GM12891 (cell line): ENCODE results near the gene PTPRN2.

Experiments used
- POLR2A ChIP-seq: IDR thresholded peaks from 2 replicates; pipeline ENCODE4 v1.6.1; 2011; ENCODE audit warnings: low read depth, low read length, control low read depth
- POLR2AphosphoS5 ChIP-seq: IDR thresholded peaks from 2 replicates; pipeline ENCODE4 v1.6.1; 2011; ENCODE audit warnings: low read depth, low read length, control low read depth
- SPI1 ChIP-seq: IDR thresholded peaks from 2 replicates; pipeline ENCODE4 v1.6.1; 2011; ENCODE audit warnings: low read depth, low read length, control low read depth
- TAF1 ChIP-seq: IDR thresholded peaks from 2 replicates; pipeline ENCODE4 v1.6.1; 2011; ENCODE audit warnings: low read depth, low read length, control low read depth

GRCh38 chr7:157853789-157854065, 733.9 kb downstream of the PTPRN2 start:
- TF ChIP-seq POLR2AphosphoS5 (no peak), POLR2A (no peak), SPI1 (no peak), TAF1 (no peak)
